ENCODE results near the gene DPP10.

Gene DPP10

GRCh38 chr2:115560666-115561065, 1118.2 kb downstream of the DPP10 start:
- TF ChIP-seq, protein P1, sequence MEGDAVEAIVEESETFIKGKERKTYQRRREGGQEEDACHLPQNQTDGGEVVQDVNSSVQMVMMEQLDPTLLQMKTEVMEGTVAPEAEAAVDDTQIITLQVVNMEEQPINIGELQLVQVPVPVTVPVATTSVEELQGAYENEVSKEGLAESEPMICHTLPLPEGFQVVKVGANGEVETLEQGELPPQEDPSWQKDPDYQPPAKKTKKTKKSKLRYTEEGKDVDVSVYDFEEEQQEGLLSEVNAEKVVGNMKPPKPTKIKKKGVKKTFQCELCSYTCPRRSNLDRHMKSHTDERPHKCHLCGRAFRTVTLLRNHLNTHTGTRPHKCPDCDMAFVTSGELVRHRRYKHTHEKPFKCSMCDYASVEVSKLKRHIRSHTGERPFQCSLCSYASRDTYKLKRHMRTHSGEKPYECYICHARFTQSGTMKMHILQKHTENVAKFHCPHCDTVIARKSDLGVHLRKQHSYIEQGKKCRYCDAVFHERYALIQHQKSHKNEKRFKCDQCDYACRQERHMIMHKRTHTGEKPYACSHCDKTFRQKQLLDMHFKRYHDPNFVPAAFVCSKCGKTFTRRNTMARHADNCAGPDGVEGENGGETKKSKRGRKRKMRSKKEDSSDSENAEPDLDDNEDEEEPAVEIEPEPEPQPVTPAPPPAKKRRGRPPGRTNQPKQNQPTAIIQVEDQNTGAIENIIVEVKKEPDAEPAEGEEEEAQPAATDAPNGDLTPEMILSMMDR (IDR thresholded peaks at IDR 0.05): no peak
- Histone ChIP-seq H3K9me3 (no peaks in the 10 kb centered on the region), H3K27me3 (no peaks in the 10 kb centered on the region), H3K4me3 (ENCODE audit: low read depth in 1 of 2, low read length in 1 of 2) (no peak overlapping the region), H3K27ac (no peak overlapping the region), H3K36me3 (no peaks in the 10 kb centered on the region), H3K4me1 (ENCODE audit: control insufficient read depth in 1 of 2, insufficient read depth in 1 of 2, low read depth in 1 of 2, low read length in 1 of 2) (no peaks in the 10 kb centered on the region)

- H3K4me3 ChIP-seq (ENCODE audit: low read depth in 1 of 2, low read length in 1 of 2): no peak overlapping the region
- H3K36me3 ChIP-seq: no peaks in the 10 kb centered on the region
- H3K27me3 ChIP-seq: no peaks in the 10 kb centered on the region
- no peak overlapping the region for H3K27ac ChIP-seq
- TF ChIP-seq, protein P1 (IDR thresholded peaks at IDR 0.05): no peak
- H3K4me1 ChIP-seq (ENCODE audit: control insufficient read depth in 1 of 2, insufficient read depth in 1 of 2, low read depth in 1 of 2, low read length in 1 of 2): no peaks in the 10 kb centered on the region
- no peaks in the 10 kb centered on the region for H3K9me3 ChIP-seq
Measured at GRCh38 chr2:115568643-115569042, 1126.2 kb downstream of the DPP10 start.

- TF ChIP-seq, protein P1 (IDR thresholded peaks at IDR 0.05): no peak
Measured at GRCh38 chr2:115569547-115569946, 1127.1 kb downstream of the DPP10 start.

DNA sequence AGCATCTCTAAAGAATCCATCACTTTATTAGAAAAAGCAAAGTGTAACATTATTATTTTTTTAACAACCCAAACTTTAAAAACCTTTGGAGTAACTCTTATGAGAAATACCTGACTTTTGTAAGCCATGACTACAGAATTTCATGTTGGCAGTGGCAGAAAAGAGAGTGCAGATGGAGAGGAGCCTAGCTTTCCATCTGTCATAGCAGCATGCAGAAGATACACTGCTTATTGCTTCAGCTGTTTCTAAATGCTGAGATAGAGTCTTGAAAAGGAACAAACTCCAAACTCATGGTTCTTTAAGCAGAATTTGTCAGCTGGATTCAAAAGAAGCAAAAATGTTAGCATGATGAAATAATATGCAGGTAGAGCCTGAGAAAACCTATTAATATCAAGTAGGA, 1130.3 kb downstream of the DPP10 start:
- H3K9me3 ChIP-seq: no peaks in the 10 kb centered on the region
- no peak overlapping the region for H3K27ac ChIP-seq
- H3K4me3 ChIP-seq (ENCODE audit: low read depth in 1 of 2, low read length in 1 of 2): no peak overlapping the region
- TF ChIP-seq, protein P1 (IDR thresholded peaks at IDR 0.05): no peak
- H3K27me3 ChIP-seq: no peaks in the 10 kb centered on the region
- no peaks in the 10 kb centered on the region for H3K4me1 ChIP-seq (ENCODE audit: control insufficient read depth in 1 of 2, insufficient read depth in 1 of 2, low read depth in 1 of 2, low read length in 1 of 2)
- H3K36me3 ChIP-seq: no peaks in the 10 kb centered on the region

More at GRCh38 chr2:115569547-115569946, 1127.1 kb downstream of the DPP10 start:
- Histone ChIP-seq H3K4me3 (ENCODE audit: low read depth in 1 of 2, low read length in 1 of 2) (no peak overlapping the region), H3K36me3 (no peaks in the 10 kb centered on the region), H3K9me3 (no peaks in the 10 kb centered on the region), H3K4me1 (ENCODE audit: control insufficient read depth in 1 of 2, insufficient read depth in 1 of 2, low read depth in 1 of 2, low read length in 1 of 2) (no peaks in the 10 kb centered on the region), H3K27me3 (no peaks in the 10 kb centered on the region), H3K27ac (no peak overlapping the region)

DNA sequence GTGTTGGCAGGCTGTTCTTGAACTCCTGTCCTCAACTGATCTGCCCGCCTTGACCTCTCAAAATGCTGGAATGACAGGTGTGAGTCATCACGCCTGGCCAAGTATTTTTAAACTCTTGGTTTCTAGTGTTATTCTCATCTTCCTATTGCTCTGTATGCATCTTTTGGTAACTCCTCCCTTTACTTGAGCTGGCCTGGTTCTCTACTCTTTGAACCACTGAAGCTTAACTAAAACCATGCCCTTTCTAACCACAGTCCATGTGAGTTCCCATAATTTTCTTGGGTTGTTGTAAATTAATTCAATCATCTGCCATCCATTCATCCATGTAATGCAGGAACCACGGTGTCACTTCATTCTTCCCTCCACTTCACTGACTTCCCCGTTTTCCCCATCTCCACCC, 1131.3 kb downstream of the DPP10 start:
- TF ChIP-seq, protein P1 (IDR thresholded peaks at IDR 0.05): no peak
- Histone ChIP-seq H3K4me1 (ENCODE audit: control insufficient read depth in 1 of 2, insufficient read depth in 1 of 2, low read depth in 1 of 2, low read length in 1 of 2) (no peaks in the 10 kb centered on the region), H3K36me3 (no peaks in the 10 kb centered on the region), H3K4me3 (ENCODE audit: low read depth in 1 of 2, low read length in 1 of 2) (no peak overlapping the region), H3K27ac (no peak overlapping the region), H3K27me3 (no peaks in the 10 kb centered on the region), H3K9me3 (no peaks in the 10 kb centered on the region)

DNA sequence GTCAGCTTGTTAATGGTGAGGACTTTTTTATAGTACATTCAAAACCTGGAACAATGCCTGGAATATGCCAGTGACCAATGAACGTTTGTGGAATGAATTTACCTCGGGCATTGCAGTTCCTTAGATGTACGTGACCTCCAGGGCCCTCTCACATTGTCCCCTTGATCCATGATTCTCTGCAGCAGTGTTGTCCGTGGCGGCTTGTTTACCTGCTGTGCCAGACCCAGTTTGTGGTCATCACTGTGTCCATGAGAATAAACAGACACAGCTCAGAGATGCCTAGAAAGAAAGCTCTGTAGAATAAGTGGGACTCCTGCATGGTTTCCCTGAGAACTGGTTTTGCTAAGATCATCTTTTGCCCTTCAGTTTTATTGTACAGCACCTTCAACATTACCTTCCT, 1132.2 kb downstream of the DPP10 start:
- Histone ChIP-seq H3K9me3 (no peaks in the 10 kb centered on the region), H3K4me3 (ENCODE audit: low read depth in 1 of 2, low read length in 1 of 2) (no peak overlapping the region), H3K27ac (no peak overlapping the region), H3K27me3 (no peaks in the 10 kb centered on the region), H3K4me1 (ENCODE audit: control insufficient read depth in 1 of 2, insufficient read depth in 1 of 2, low read depth in 1 of 2, low read length in 1 of 2) (no peaks in the 10 kb centered on the region), H3K36me3 (no peaks in the 10 kb centered on the region)
- TF ChIP-seq, protein P1 (IDR thresholded peaks at IDR 0.05): no peak

Data from neutrophil (primary cell).